GM19324 (cell line): ENCODE measurements around the gene KIF23.
"Not testable (repeated sequence)": the region's sequence is repeated elsewhere in the genome, so short reads cannot be mapped to it uniquely, and the experiment has no call there.

Experiments used
- ATAC-seq: cut with Tn5 transposase; IDR thresholded peaks from one replicate; pipeline ENCODE4 v1.9.1; 2021; ENCODE audit warnings: mild to moderate bottlenecking, moderate library complexity; ENCODE audit not compliant: unreplicated experiment, low FRiP score

Gene KIF23

DNA sequence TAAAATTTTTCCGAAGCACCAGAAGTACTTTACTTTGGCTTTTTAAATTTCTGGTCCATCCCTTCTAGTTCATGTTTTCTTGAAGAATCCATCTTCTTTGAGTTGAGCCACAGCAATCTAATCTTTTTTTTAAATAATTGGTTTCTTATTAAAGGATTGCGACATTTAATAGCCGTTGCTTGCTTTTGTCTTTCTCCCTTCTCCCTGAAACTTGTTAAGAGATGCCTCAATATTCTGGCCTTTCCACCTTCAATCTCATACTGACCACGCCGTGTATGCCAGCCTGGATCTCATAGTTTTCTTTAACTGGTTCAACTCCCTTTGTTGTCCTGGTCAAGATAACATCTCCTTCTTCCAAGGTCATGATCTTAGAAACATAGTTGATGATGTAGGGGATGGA lies 20.1 kb downstream of the KIF23 start:
- no peak for ATAC-seq

DNA sequence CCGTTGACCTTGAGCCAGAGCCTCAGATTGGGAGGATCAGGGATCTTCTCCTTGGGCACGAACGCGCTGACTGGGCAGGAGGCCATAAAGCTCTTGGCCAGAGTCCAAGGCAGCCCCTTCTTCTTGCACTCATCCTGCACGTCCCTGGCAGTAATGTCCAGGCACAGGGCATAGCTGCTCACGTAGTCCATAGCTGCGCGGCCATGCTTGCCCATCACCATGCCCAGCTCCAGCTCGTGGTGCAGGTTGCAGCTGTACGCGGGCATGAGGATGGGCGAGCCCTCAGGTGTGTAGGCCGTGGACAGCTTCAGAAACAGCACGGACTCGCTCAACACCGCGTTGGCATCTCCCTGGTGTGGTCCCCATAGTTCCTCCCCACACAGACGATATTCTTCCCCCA lies 20.5 kb downstream of the KIF23 start:
- no peak for ATAC-seq

DNA sequence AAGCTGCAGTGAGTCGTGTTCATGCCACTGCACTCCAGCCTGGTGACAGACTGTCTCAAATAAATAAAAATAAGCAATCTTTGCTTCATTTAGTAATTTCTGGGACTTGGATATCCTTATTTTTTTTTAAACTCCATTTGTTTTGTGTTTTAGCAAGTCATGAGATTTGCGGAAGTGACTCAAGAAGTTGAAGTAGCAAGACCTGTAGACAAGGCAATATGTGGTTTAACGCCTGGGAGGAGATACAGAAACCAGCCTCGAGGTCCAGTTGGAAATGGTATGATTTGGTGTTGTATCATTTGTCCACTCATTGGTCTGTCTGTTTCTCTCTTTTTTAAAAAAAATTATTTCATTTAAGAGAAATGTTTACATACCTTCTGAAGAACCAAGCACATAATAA lies 21.8 kb downstream of the KIF23 start:
- no peak for ATAC-seq

DNA sequence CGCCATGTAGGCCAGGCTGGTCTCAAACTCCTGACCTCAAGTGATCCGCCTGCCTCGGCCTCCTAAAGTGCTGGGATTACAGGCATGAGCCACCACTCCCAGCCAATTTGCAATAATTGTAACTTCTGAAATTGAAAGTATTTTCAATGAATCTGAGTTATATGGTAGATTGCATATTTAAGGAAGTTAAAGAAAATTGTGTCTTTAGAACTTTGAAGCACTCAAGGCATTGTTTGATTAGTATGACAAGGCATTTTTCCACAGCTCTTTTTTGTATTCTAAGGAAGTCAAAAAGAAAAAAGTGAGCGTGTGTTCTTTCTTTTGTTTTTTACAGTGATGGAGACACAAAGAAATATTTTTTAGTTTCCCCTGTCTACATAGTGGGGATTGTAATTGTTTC lies 22.8 kb downstream of the KIF23 start:
- no peak for ATAC-seq

DNA sequence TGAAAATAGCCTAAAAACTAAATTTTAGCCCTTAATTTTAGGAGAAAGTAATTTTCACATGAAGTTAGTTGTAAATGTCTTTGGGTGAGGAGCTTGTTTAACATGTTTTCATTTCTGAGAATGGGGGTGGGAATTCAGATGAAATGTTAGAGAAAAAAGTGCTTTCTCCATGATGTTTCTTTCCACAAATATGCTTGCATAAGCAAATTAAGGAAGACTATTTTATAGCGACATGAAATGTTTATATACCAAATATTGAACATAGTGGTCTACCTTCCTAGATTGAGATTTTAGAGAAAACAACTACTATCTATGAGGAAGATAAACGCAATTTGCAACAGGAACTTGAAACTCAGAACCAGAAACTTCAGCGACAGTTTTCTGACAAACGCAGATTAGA lies 25.5 kb downstream of the KIF23 start:
- ATAC-seq, result no peak

DNA sequence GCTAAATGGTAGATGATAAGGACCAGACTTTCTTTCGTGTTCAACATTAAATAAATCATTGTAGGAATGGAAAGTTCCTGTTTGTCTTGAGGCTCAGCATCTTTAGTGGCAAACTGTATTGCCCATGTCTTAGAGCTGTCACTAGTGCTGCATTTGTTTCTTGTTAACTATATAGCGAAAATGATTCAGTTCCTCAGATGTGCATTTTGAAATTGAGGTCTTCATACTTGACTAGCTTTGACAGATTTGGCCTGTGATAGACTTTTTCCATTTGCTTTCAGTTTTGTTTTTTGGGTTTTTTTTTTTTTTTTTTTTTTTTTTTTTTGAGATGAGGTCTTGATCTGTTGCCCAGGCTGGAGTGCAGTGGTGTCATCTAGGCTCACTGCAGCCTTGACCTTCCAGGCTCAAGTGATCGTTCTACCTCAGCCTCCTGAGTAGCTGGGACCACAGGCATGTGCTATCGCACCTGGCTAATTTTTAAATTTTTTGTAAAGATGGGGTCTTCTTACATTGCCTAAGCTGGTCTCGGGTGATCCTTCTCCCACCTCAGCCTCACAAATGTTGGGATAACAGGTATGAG lies 29.0 kb downstream of the KIF23 start:
- ATAC-seq, result no peak

DNA sequence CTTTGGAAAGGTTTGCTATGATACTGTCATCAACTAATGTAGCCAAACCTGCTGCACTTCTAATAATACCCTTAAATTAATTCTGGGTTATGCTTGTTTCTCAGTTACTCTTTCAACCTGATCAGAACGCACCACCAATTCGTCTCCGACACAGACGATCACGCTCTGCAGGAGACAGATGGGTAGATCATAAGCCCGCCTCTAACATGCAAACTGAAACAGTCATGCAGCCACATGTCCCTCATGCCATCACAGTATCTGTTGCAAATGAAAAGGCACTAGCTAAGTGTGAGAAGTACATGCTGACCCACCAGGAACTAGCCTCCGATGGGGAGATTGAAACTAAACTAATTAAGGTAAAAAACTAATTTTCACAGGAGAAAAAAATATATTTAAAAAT lies 30.5 kb downstream of the KIF23 start:
- peak; percentile 56 for ATAC-seq

DNA sequence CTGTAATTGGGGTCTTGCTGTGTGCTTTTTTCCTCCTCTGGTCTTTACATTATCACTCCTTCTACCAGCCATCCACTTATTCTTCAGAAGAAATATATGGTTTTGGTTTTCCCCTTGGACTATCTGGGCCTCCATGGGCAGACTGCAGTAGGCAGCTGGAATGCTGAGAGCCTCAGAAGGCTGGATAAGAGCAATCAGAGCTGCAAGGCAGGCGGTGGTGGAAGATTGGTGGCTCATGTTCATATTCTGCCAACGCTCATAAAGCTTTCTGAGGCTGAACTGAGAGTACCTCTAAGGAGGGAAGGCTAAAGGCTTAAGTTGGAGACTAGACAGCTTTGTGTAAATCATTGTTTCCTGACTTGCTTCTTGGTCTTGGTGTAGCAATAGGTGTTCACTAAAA lies 32.8 kb downstream of the KIF23 start:
- no peak for ATAC-seq

DNA sequence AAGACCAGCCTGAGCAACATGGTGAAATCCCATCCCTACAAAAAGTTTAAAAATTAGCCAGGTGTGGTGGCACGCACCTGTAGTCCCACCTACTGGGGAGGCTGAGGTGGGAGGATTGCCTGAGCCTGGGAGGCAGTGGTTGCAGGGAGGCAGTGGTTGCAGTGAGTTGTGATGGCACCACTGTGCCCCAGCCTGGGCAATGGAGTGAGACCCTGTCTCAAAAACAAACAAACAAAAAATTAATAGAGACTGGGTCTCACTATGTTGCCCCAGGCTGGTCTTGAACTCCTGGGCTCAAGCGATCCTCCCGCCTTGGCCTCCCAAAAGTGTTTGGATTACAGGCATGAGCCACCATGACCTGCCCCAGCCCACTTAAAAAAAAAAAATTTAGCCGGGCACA lies 36.1 kb downstream of the KIF23 start:
- ATAC-seq, result not testable (repeated sequence)

DNA sequence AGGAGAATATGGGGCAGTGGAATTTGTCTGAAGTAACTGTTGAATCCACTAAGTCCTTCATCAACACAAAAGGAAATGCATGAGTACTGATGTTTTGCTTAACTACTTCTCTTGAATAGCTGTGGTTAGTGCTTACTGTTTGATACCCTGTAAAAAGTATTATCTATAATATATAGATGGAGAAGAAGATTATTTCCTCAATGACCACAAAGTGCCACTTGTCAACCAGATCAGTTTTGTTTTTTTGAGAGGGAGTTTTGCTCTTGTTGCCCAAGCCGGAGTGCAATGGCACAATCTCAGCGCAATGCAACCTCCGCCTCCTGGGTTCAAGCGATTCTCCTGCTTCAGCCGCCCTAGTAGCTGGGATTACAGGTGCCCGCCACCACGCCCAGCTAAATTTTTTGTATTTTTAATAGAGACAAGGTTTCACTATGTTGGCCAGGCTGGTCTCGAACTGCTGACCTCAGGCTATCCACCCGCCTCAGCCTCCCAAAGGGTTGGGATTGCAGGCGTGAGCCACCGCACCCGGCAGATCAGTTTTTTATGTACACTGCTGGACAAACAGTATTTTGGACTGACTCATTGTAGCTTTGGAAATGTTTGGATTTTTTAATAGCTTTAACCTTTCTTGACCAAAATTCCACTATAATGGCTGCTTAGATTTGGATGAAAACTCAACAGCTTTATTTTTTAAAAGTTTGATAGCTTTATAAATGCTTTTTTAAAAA lies 37.0 kb downstream of the KIF23 start:
- ATAC-seq, result no peak

DNA sequence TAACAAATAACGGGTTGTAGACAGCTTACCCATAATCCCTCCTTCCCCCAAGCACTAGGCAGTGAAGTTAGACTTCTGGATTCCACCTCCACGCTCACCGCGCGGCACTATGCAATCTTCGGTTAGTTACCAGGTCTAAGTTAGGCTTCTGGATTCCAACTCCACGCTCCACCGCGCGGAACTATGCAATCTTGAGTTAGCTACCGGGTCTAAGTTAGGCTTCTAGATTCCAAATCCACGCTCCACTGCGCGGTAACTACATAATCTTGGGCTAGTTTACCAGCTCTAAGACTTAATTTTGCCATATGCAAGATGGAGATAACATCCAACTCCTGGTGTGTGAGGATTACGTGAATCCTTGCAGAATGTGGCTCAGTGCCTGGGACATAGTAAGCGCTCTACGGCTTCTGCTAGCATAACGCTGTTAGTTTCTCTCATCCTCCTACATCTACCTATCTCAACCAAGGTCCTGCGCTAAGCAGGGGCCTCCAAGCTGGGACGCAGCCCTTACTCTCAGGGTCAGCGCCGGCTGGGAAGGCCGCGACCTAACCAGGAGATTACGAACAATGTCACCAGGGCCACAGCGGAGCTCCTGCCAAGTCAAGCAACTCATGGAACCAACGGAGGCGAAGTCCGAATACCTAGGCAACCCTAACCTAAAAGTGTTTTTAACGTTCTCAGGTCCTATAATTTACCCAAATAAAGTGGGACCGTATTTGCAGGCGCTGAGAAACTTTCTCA lies 38.0 kb downstream of the KIF23 start:
- ATAC-seq, result peak; percentile 43

DNA sequence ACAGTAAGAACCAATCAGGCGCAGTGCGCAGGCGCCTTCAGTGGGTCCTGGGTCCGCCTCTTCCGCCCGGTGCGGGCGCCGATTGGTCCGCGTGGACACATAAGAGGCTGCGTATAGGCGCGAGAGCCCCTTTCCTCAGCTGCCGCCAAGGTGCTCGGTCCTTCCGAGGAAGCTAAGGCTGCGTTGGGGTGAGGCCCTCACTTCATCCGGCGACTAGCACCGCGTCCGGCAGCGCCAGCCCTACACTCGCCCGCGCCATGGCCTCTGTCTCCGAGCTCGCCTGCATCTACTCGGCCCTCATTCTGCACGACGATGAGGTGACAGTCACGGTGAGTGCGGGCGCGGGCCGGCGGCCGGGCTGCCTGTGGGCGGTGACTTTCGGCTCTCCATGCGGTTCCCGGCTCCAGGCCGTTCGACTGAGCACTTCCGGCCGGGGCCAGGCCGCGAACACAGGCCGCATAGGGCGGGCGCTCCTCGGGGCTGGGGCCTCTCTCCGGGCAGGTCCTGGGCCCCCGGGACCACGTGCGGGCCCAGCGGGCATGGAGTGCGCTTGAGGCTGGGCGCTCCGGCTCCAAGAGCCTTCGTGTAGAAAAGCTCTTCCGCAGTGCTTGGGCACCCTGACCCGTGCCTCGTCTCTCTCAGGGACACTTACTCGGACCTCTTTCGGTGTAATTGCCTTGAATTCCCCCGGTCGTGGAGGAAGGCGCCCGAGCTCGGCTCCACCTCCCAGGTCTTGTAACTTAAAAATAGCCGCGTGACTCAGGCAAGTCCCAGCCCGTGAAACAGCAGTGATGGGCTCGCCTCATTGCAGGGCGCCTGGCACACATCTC lies 38.8 kb downstream of the KIF23 start, which contains the start of gene RPLP1:
RPLP1 (plus strand) TSS at position 127 of the 830 bp plus-strand sequence; CDS start at position 258, 131 bp downstream.
- peak; percentile 83 for ATAC-seq

DNA sequence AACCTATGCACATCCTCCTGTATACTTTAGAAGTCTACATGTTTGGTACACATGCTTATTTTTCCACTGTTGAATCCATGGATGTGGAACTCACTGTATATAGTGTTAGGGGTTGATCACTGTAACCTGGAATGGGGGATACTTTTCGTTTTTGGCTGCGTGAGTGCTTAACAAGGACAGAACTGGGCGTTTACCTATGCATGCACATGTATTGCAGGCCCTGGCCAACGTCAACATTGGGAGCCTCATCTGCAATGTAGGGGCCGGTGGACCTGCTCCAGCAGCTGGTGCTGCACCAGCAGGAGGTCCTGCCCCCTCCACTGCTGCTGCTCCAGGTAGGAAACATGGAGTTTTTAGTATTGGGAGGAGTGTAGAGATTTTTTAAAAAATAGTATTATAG lies 40.8 kb downstream of the KIF23 start:
- no peak for ATAC-seq

DNA sequence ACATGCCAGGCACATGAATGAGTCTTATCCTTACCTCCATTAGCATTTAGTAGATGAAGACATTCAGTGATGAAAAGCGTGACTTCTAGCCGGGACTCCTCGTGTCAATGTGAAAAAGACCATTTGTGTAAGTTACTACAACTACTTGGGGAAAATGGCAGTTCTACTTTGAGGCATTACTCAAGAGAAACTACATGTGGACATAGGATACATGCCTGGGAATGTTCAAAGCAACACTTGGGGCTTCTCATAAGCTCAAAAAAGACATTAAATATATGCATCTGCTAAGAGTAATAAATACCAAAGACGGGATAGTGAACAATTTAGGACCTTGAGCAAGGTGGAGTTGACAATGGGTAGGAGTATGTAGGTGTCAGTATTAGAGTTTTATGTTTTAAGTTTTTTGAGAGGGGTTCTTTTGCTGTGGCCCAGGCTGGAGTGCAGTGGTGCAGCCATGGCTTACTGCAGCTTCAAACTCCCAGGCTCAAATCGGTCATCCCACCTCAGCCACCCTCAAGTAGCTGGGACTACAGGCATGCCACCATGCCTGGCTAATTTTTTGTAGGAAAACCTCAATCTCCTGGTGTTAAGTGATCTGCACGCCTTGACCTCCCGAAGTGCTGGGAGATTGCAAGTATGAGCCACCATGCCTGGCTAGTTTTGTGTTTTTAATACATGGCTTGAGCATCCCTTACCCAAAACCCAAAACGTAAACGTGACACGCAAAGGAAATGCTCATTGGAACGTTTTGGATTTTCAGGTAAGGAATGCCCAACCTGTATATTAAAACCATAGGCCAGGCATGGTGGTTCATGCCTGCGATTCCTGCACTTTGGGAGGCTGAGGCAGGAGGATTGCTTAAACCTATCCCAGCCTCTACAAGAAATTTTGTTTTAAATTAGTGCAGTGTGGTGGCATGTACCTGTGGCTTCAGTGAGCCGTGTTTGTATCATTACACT lies 42.3 kb downstream of the KIF23 start:
- no peak for ATAC-seq

DNA sequence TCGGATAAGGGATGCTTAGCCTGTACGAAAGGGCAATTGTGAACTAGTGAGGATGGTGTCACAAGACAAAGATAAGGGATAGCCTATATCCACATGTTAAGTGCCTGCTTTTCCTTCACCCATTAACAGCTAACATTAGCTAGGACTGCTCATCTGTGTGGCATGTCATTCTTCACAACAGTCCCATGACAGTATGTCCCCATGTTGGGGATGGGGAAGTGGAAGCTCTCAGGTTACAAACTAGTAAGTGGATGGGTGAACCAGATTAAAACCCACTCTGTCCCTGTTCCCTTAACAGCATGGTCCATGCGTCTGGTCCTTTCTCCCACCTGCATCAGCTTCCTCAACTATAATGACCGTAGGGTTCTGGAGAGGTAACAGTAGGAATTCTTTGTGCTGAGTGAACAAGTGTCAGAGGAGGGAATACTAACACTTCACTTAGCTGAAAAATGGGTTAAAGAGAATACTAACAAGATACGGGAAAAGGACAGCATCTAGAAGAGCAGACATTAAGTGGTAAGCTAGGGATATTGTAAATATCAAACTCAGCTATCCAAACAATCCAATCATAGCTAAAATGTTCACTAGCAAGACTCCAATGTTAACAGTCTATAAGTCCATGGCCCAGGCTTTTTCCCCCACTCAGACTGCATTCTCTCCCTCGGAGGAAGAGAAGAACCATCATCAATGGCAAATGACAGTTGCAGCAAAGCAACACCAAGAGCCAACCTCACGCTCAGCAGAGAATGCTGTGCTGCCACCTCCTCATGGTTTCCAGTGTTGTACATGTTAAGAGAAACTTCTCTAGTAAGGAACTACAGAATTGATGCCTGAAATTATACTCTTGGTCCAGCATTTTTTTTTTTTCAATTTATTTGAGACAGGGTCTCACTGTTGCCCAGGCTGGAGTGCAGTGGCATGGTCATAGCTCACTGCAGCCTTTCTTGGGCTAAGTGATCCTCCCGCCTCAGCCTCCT lies 43.4 kb downstream of the KIF23 start:
- no peak for ATAC-seq

DNA sequence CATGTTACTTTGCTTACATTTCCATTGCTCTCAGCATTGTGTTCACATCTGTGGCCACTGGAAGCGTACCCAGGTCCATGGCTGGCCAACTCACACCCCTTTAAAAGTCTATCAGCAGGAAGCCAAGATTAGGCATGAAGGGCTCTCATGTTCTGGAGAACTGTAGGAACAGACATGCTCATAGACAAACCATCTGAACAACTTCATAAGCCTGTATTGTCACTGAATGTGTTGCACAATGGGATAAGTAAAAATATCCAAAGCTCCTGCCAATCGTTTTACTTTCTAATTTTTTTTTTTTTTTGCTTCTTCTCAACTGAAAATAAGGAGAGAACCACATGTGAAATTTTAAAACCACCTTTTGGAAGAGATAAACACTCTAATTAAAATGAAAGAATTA lies 44.9 kb downstream of the KIF23 start:
- ATAC-seq, result no peak

DNA sequence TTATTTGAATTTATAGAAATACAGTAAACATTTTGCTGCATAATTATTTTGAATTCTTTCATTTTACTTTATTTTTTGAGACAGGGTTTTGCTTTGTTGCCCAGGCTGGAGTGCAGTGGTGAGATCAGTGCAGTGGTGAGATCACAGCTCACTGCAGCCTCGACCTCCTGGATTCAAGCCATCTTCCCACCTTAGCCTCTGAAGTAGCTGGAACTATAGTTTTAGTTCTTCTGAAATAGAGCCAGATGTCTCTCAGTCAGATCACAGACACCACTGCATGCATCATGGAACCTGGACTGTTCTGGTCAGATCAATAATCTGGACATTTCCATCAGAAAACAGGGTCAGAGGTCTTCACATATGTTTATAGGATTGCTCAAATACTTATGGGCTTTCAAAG lies 46.3 kb downstream of the KIF23 start:
- ATAC-seq, result no peak

DNA sequence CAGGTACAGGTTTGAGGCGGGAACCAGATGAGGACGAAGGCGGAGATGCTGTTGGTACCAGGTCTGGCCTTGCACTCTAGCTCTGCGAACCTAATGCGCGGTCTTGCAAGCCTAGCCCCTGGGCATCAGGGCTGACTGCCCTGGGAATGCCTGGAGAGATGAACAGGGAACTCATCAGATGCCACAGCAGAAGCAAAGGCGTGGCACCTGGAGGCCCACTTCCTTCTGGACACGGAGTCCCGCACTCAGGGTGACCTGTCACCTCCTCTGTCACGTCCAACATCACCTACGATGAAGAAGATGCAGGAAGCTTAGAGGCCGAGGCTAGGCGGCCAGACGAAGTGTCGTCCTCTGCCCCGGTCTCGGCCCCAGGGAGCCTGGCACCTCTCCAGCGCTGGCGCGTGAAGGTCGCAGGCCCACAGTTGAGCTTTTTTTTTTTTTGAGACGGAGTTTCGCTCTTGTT lies 47.9 kb downstream of the KIF23 start:
- no peak for ATAC-seq
